Smooth muscle cell (in vitro differentiated cells): Measurements from ENCODE around the gene SDK1. TPM values are rescaled to one million over a fixed set of nuclear protein-coding genes. Genes with fewer than 3 reads are reported as not detected.

Experiments
- DNase-seq: peaks from one replicate; lab custom pipeline; 2025; ENCODE audit not compliant: unreplicated experiment; lab: John Stamatoyannopoulos, UW
- H2AFZ ChIP-seq: fragments of 200-600 bp; sonication (generic); 2 replicates; pipeline ENCODE4 v1.6.0; 2016; ENCODE audit warnings: antibody characterized with exemption, low read depth, mild to moderate bottlenecking
- H3F3A ChIP-seq: fragments of 200-600 bp; sonication (generic); 2 replicates; pipeline ENCODE4 v1.6.0; 2017; ENCODE audit warnings: antibody characterized with exemption, low read depth
- H3K27ac ChIP-seq: fragments of 200-600 bp; sonication (generic); 2 replicates; pipeline ENCODE4 v1.5.1; 2016; ENCODE audit warnings: low read depth, mild to moderate bottlenecking
- H3K27me3 ChIP-seq: fragments of 200-600 bp; sonication (generic); 2 replicates; pipeline ENCODE4 v1.6.1; 2016; ENCODE audit warnings: low read depth, mild to moderate bottlenecking
- H3K36me3 ChIP-seq: fragments of 200-600 bp; sonication (generic); 2 replicates; pipeline ENCODE4 v1.5.1; 2016; ENCODE audit warnings: low read depth
- H3K4me1 ChIP-seq: fragments of 200-600 bp; sonication (generic); 2 replicates; pipeline ENCODE4 v1.5.1; 2016; ENCODE audit warnings: low read depth
- H3K4me2 ChIP-seq: fragments of 200-600 bp; sonication (generic); 2 replicates; pipeline ENCODE4 v1.6.0; 2016; ENCODE audit warnings: mild to moderate bottlenecking
- H3K4me3 ChIP-seq: fragments of 200-600 bp; sonication (generic); 2 replicates; pipeline ENCODE4 v1.5.1; 2016; ENCODE audit warnings: mild to moderate bottlenecking
- H3K79me2 ChIP-seq: fragments of 200-600 bp; sonication (generic); 2 replicates; pipeline ENCODE4 v1.6.0; 2016; ENCODE audit warnings: low read depth, mild to moderate bottlenecking
- H3K9ac ChIP-seq: fragments of 200-600 bp; sonication (generic); 2 replicates; pipeline ENCODE4 v1.6.0; 2016; ENCODE audit warnings: low read depth
- H3K9me3 ChIP-seq: fragments of 200-600 bp; sonication (generic); replicated peaks from 2 replicates; pipeline ENCODE4 v1.5.1; 2016; ENCODE audit warnings: low read depth
- H4K20me1 ChIP-seq: fragments of 200-600 bp; sonication (generic); 2 replicates; pipeline ENCODE4 v1.6.0; 2016; ENCODE audit warnings: low read depth
- CTCF ChIP-seq: fragments of 200-600 bp; sonication (generic); IDR thresholded peaks from 2 replicates; pipeline ENCODE4 v1.5.1; 2017; ENCODE audit warnings: borderline replicate concordance, mild to moderate bottlenecking, antibody characterized with exemption; ENCODE audit not compliant: insufficient read depth, poor library complexity, severe bottlenecking
- WGBS: methylation state at CpG from one replicate; pipeline ENCODE4 v1.1.7; 2016; ENCODE audit warnings: low lambda C conversion rate; 5-methylcytosine and 5-hydroxymethylcytosine counted together
- polyA plus RNA-seq: library from polyadenylated mRNA; unstranded; fragments of >200 nt; fragmentation: Nextera tagmentation; extraction: Ambion mirVana; gene quantifications from 2 replicates; pipeline ENCODE4 v1.2.1, GENCODE V29; 2016
- total RNA-seq: library from RNA; depleted of rRNA; stranded (reverse); fragments of >200 nt; gene quantifications from 2 replicates; pipeline ENCODE4 v1.2.3, GENCODE V29; 2014

Gene SDK1
- total and polyA plus RNA-seq, 2 experiments from 2014 or later = 1.1 to 2.5 TPM

DNA sequence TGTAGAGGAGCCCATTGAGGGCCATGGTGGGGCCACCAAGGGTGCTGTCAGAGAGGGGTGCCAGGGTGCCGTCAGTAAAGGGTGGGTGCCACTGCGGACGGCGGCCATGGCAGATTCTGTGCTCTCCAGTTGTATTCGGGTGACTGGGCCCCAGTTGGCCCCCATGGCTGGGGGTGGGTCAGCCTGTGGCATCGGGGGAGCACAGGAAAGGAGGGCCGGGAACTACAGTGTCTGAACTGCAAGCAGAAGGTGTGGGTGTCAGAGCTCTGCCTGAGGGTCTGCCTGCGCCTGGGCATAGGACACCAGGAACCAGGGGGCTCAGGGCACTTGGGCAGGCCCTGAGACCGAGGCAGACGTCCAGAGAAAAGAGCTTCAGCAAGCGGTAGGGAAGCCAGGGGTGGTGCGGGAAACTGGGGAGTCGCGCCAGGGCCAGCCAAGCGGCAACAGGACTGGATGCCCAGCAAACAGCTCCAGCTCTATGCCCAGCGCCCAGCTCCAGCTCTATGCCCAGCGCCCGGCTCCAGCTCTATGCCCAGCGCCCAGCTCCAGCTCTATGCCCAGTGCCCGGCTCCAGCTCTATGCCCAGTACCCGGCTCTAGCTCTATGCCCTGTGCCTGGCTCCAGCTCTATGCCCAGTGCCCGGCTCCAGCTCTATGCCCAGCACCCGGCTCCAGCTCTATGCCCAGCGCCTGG lies 878.8 kb downstream of the SDK1 start:
- Histone ChIP-seq H3K9ac (no peak overlapping the region), H3K27me3 (no peaks in the 10 kb centered on the region), H2AFZ (no peak overlapping the region), H3K79me2 (no peaks in the 10 kb centered on the region), H3K9me3 (no peaks in the 10 kb centered on the region), H3K4me1 (no peaks in the 10 kb centered on the region), H3K4me3 (no peak overlapping the region), H4K20me1 (no peaks in the 10 kb centered on the region), H3F3A (no peaks in the 10 kb centered on the region), H3K4me2 (no peak overlapping the region), H3K27ac (no peak overlapping the region), H3K36me3 (no peaks in the 10 kb centered on the region)
- WGBS = 96% methylated on average over 21 of the region's 24 CpGs
- no peak for TF ChIP-seq CTCF
- no peak for DNase-seq

GRCh38 chr7:4181446-4181845 lies 880.4 kb downstream of the SDK1 start:
- Histone ChIP-seq H3K9me3 (no peaks in the 10 kb centered on the region), H3F3A (no peaks in the 10 kb centered on the region), H3K36me3 (no peaks in the 10 kb centered on the region), H3K9ac (no peak overlapping the region), H3K79me2 (no peaks in the 10 kb centered on the region), H3K4me2 (no peak overlapping the region), H3K4me1 (no peaks in the 10 kb centered on the region), H4K20me1 (no peaks in the 10 kb centered on the region), H3K4me3 (no peak overlapping the region), H3K27me3 (no peaks in the 10 kb centered on the region), H3K27ac (no peak overlapping the region), H2AFZ (no peak overlapping the region)
- DNase-seq = no peak
- no peak for TF ChIP-seq CTCF
- 100% methylated on average over 6 of the region's 7 CpGs for WGBS

GRCh38 chr7:4182605-4183300 lies 881.7 kb downstream of the SDK1 start:
- no peak for DNase-seq
- Histone ChIP-seq H3K27me3 (no peaks in the 10 kb centered on the region), H3K79me2 (no peaks in the 10 kb centered on the region), H4K20me1 (no peaks in the 10 kb centered on the region), H3K4me1 (no peaks in the 10 kb centered on the region), H3K9ac (no peak overlapping the region), H3K9me3 (no peaks in the 10 kb centered on the region), H3K4me2 (no peak overlapping the region), H2AFZ (no peak overlapping the region), H3K36me3 (no peaks in the 10 kb centered on the region), H3K27ac (no peak overlapping the region), H3F3A (no peaks in the 10 kb centered on the region), H3K4me3 (no peak overlapping the region)
- WGBS = 93% methylated on average over 10 of the region's 10 CpGs
- TF ChIP-seq CTCF = no peak

DNA sequence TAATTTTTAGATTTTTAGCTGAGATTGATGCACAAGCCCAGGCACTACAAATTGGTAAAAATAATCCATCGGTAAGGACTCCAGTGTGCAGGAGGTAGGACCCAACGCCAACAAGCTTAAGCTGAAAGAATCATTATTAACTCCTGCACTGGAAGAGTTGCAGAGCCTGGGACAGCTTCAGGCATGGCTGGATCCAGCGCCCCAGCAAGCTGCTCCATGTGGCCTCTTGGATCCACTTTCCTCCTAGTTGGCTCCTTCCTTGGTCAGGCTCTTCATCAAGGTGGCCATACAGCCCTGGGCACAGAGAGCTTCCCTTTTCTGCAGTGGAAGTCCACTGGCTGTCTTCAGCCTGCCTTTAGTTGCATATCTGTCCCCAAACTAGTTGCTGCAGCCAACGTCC lies 883.6 kb downstream of the SDK1 start:
- no peaks in the 10 kb centered on the region for H3K27me3 ChIP-seq
- whole genome bisulfite sequencing = 97% methylated on average over 4 of the region's 4 CpGs
- no peak overlapping the region for H3K27ac ChIP-seq
- peaks cover 7% of the 10 kb centered on the region for H3K4me1 ChIP-seq
- no peak for TF ChIP-seq CTCF
- no peak overlapping the region for H3K4me2 ChIP-seq
- no peak overlapping the region for H3K4me3 ChIP-seq
- H3K9me3 ChIP-seq = no peaks in the 10 kb centered on the region
- no peak overlapping the region for H2AFZ ChIP-seq
- H4K20me1 ChIP-seq = no peaks in the 10 kb centered on the region
- H3K36me3 ChIP-seq = no peaks in the 10 kb centered on the region
- no peaks in the 10 kb centered on the region for H3K79me2 ChIP-seq
- H3K9ac ChIP-seq = no peak overlapping the region
- DNase-seq = no peak
- H3F3A ChIP-seq = no peaks in the 10 kb centered on the region
